Omental fat pad (tissue), 4 donors: ENCODE data around the gene CD9. TPM values are rescaled to one million over a fixed set of nuclear protein-coding genes. Genes with fewer than 3 reads are reported as not detected.

Source experiments
- ATAC-seq: fragments of 150-250 bp; one replicate; pipeline ENCODE4 v1.9.1; 2016; ENCODE audit warnings: mild to moderate bottlenecking, moderate library complexity; ENCODE audit not compliant: low FRiP score
- DNase-seq: peaks from one replicate; pipeline ENCODE4 v3.0.0-alpha.2; 2019; ENCODE audit warnings: low spot score
- CTCF ChIP-seq, 3 donors: fragments of 450-650 bp; IDR thresholded peaks; one replicate each; pipeline ENCODE4 v1.5.1; 2016 to 2017; ENCODE audit warnings: antibody characterized with exemption in 3 of 3, mild to moderate bottlenecking in 3 of 3, moderate library complexity in 2 of 3
- total RNA-seq, 4 donors: library from RNA; depleted of rRNA; stranded (reverse); fragments of >200 nt; gene quantifications; one replicate each; pipeline ENCODE4 v1.1.0, GENCODE V29; 2016

The CD9 gene
- total RNA-seq, 4 donors from 2014 or later: 68.3 to 181 (median 119) TPM

- no peak for DNase-seq
- ATAC-seq: no peak
- TF ChIP-seq CTCF (IDR thresholded peaks at IDR 0.05): no peak
Measured at GRCh38 chr12:6237830-6238229, 37.6 kb downstream of the CD9 start.

GRCh38 chr12:6238875-6239274 lies 38.7 kb downstream of the CD9 start:
- no peak for TF ChIP-seq CTCF (IDR thresholded peaks at IDR 0.05)
- DNase-seq (no peak), ATAC-seq (no peak)

- no peak for TF ChIP-seq CTCF (IDR thresholded peaks at IDR 0.05)
- ATAC-seq (peak; percentile 14), DNase-seq (no peak)
Measured at GRCh38 chr12:6241495-6241894, 41.3 kb downstream of the CD9 start.

GRCh38 chr12:6249580-6249979 lies 49.4 kb downstream of the CD9 start:
- no peak for DNase-seq
- ATAC-seq: no peak
- no peak for TF ChIP-seq CTCF (IDR thresholded peaks at IDR 0.05)

- no peak for ATAC-seq
- TF ChIP-seq CTCF (IDR thresholded peaks at IDR 0.05): no peak
- DNase-seq: no peak
Measured at GRCh38 chr12:6250343-6250742, 50.1 kb downstream of the CD9 start.

GRCh38 chr12:6253278-6253677 lies 53.1 kb downstream of the CD9 start:
- no peak for TF ChIP-seq CTCF (IDR thresholded peaks at IDR 0.05)
- ATAC-seq (no peak), DNase-seq (no peak)

GRCh38 chr12:6254491-6254890 lies 54.3 kb downstream of the CD9 start:
- no peak for ATAC-seq
- DNase-seq: no peak
- TF ChIP-seq CTCF (IDR thresholded peaks at IDR 0.05): no peak
